GM12891 (cell line): Measurements from ENCODE around the gene ITPRID1.

Source experiments
- POLR2A ChIP-seq: IDR thresholded peaks from 2 replicates; pipeline ENCODE4 v1.6.1; 2011; ENCODE audit warnings: low read depth, low read length, control low read depth
- SPI1 ChIP-seq: IDR thresholded peaks from 2 replicates; pipeline ENCODE4 v1.6.1; 2011; ENCODE audit warnings: low read depth, low read length, control low read depth

GRCh38 chr7:31487476-31487875, 26.4 kb upstream of the ITPRID1 start:
- TF ChIP-seq POLR2A: no peak
- TF ChIP-seq SPI1: no peak
